ENCODE measurements around the gene IRF6.

The IRF6 gene

DNA sequence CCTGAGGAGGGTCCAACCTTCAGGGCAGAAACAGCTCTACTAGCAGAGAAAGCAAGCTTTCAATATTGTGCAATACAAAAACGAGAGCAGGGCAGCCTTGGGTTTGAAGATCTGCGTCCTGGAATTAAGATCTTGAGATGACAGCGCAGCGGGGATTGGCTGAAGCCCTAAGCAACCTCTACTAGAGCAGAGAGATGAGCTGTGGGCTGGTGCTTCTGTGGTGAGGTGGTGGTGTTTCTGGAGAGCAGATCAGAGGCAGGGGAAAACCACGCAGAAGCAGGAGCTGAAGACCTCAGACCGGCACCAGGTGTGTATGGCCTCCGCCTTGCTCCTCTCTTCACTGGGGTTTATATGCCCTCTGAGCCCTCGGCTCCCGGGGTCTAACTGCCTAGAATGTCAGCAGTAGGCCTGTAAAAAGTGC lies 37.6 kb downstream of the IRF6 start:
- H3K4me3 Mint-ChIP-seq, result no peak overlapping the region
- no peak overlapping the region for H3K27ac Mint-ChIP-seq
- peaks cover 50% of the 10 kb centered on the region for H3K36me3 Mint-ChIP-seq (ENCODE audit: low read depth)
- DNase-seq (peak; percentile 81), ATAC-seq (peak; percentile 84)
- no peaks in the 10 kb centered on the region for H3K9me3 Mint-ChIP-seq
- H3K27me3 Mint-ChIP-seq, result no peaks in the 10 kb centered on the region
- H3K4me1 Mint-ChIP-seq, result peaks cover 51% of the 10 kb centered on the region

DNA sequence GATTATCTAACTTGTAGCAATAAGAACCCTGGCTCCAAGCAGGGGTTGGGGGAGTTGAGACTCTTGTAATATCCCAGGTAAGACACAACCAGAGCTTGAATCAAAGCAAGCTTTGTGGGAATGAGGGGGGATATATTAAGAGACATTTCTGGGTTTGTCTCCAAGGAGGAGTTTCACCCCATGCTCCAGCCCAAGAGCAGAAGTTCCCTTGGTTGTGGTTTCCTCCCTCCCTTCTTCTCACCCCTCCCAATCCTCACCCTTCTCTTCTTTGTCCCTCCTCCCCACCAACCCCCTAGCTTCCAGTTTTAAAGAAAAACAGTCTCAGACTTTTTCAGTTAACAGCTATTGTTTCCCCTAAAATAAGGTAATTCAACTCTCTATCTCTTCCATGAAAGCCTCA lies 38.2 kb downstream of the IRF6 start:
- Mint-ChIP-seq H3K36me3 (ENCODE audit: low read depth) (peaks cover 56% of the 10 kb centered on the region), H3K9me3 (no peaks in the 10 kb centered on the region), H3K27me3 (no peaks in the 10 kb centered on the region), H3K27ac (no peak overlapping the region), H3K4me1 (peaks cover 57% of the 10 kb centered on the region), H3K4me3 (no peak overlapping the region)
- ATAC-seq, result no peak
- DNase-seq, result no peak

DNA sequence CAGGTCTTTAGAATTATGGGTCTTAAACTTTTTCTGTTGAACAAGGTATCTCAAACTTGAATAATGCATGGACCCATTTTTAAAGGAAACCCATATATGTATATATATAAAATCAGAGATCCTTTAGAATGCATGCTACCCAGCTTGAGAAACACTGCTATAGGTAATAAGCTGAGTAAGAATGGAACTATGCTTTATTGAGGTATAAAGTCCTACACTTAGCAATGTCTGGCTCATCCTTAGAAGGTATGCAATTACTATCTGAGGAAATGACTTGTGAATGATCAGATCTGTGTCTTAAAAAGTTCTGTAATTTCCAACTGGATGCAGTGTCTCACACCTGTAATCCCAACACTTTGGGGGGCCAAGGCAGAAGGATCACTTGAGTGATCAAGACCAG lies 38.8 kb downstream of the IRF6 start:
- Mint-ChIP-seq H3K4me3 (peak overlapping the region; percentile 52), H3K9me3 (no peaks in the 10 kb centered on the region), H3K27ac (no peak overlapping the region), H3K36me3 (ENCODE audit: low read depth) (peaks cover 62% of the 10 kb centered on the region), H3K27me3 (no peaks in the 10 kb centered on the region), H3K4me1 (peaks cover 63% of the 10 kb centered on the region)
- no peak for ATAC-seq
- no peak for DNase-seq

DNA sequence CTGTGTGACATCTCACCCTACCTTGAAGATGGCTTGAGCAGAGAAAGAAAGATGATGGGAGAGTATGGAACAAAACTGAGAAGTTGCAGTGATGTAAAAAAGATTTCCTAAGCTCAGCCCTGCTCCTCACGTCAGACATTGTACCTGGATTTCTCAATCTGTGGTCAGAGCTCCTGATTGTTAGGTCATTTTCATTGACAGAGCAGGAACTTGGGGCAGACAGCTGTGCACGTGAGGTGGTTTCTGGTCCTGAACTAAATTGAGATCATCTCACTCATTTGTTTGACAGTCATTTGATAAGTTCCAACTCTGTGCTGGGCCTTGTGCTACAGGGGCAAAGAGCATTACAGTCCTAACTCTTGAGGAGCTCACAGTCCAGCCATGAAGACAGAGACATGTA lies 39.9 kb downstream of the IRF6 start:
- no peaks in the 10 kb centered on the region for H3K9me3 Mint-ChIP-seq
- no peak for DNase-seq
- H3K4me1 Mint-ChIP-seq, result peaks cover 72% of the 10 kb centered on the region
- H3K4me3 Mint-ChIP-seq, result peak overlapping the region; percentile 52
- peak overlapping the region; percentile 79 for H3K27ac Mint-ChIP-seq
- H3K27me3 Mint-ChIP-seq, result no peaks in the 10 kb centered on the region
- no peak for ATAC-seq
- peaks cover 73% of the 10 kb centered on the region for H3K36me3 Mint-ChIP-seq (ENCODE audit: low read depth)

DNA sequence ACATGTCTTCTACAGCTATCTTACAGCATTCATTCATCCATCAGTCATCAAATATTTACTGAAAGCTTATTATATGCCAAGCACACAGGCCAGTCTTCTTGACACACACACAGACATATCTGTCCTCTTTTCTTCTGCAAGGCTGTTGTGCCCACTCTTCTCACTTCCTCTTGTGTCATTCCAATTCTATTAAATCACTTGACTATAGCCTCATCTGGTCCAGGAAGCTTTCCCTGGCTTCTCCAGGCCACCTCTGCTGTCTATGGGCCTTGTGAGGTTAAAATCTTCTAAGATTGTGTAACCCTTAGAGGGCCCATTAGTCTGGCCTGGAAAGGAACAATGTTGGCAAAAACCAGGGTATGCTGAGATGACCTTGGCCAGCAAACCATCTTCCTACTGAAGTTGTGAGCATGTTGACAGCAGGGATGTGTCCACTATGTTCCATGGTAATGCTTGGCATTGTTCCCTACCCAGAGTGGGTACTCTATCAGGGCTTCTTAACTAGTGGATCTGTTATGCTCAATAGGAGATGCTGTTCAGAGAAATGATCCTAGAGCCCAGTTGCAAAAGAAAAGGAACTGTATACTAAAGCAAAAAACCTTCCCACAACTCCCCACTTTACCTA lies 44.8 kb downstream of the IRF6 start:
- H3K27me3 Mint-ChIP-seq, result no peaks in the 10 kb centered on the region
- DNase-seq (no peak), ATAC-seq (no peak)
- H3K4me3 Mint-ChIP-seq, result peak overlapping the region; percentile 4
- peaks cover 93% of the 10 kb centered on the region for H3K36me3 Mint-ChIP-seq (ENCODE audit: low read depth)
- no peaks in the 10 kb centered on the region for H3K9me3 Mint-ChIP-seq
- H3K4me1 Mint-ChIP-seq, result peaks cover 74% of the 10 kb centered on the region
- H3K27ac Mint-ChIP-seq, result peak overlapping the region; percentile 62

DNA sequence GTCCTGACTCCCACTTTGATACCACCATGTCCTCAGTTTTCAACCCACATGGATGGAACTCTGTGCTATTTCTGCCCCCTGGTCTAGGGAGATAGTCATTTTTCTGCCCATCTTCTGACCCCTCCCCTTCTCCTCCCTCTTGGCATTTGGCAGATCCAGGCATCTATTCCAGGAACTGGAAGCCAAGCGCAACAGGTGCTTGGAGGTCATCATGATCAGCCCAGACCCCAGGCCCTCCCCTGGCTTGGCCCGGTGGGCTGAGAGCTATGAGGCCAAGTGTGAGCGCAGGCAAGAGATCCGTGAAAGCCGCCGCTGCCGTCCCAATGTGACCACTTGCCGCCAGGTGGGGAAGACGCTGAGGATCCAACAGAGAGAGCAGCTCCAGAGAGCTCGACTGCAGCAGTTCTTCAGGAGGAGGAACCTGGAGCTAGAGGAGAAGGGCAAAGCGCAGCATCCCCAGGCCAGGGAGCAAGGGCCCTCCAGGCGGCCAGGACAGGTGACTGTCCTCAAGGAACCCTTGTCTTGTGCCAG lies 46.0 kb downstream of the IRF6 start:
- H3K4me3 Mint-ChIP-seq, result peak overlapping the region; percentile 54

DNA sequence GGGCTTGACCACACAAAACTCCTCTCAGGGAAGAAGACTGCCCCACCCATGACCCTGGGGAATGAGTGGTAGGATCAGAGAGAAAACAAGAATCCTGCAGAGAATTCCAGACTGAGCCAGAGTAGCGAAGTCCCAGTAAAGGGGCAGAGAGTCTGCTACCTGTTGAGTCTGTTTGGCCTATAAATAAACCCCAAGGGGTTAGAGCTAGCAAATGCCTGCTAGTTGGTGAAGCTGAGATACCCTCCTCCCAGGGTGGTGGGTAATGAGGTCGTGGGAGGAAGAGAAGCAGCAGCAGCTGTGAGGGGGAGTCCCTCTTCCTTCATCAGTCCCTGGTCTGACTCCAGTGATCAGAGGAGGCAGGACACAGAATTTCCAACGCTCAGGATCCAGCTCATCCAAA lies 47.5 kb downstream of the IRF6 start:
- Mint-ChIP-seq H3K27me3 (no peaks in the 10 kb centered on the region), H3K4me1 (peaks cover 78% of the 10 kb centered on the region), H3K4me3 (peak overlapping the region; percentile 96), H3K36me3 (ENCODE audit: low read depth) (peaks cover 74% of the 10 kb centered on the region), H3K9me3 (no peaks in the 10 kb centered on the region), H3K27ac (peak overlapping the region; percentile 96)
- no peak for ATAC-seq
- DNase-seq, result no peak

More for the DNA sequence above, 46.0 kb downstream of the IRF6 start:
- no peak for ATAC-seq
- peak overlapping the region; percentile 96 for H3K27ac Mint-ChIP-seq
- H3K36me3 Mint-ChIP-seq (ENCODE audit: low read depth), result peaks cover 86% of the 10 kb centered on the region
- H3K27me3 Mint-ChIP-seq, result no peaks in the 10 kb centered on the region
- no peaks in the 10 kb centered on the region for H3K9me3 Mint-ChIP-seq
- DNase-seq, result no peak
- peaks cover 74% of the 10 kb centered on the region for H3K4me1 Mint-ChIP-seq

DNA sequence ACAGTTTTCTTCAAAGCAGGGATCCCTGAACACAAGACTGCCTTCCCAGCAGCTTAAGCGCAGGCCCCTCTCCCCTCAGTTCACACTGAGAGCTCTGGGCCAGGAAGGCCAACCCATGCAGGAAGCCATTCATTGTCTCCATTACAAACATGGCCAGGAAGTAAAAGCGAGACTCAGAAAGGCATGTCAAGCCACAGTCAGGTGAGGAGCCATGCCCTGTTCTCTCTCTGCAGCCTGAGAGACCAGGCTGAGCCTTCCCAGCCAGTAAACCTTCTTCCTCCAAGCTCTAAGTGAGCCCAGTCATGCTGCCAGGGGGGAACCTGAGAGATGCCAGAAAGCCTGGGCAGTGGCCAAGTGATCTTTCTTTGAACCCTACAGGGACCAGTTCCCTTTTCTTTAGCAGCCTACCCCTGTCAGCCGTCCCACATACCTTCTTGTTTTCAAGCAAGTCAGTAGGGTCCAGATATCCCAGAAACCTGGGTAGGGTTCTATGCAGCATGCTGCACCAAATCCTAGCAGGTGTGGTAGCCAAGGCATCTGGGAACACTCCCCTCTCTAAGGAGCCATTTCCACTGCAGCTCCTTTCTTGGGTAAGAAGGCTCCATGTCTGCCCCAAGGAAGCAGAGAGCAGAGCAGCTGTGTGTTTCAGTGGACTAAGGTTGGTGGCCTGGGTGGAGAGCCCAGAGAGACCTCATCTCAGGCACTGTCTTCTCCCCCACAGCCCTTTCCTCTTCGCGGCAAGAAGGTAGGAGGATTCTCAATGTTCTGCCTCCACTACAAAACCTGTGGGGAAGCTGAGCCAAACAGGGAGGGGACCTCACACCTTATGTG lies 49.1 kb downstream of the IRF6 start:
- peak overlapping the region; percentile 96 for H3K4me3 Mint-ChIP-seq
- no peaks in the 10 kb centered on the region for H3K9me3 Mint-ChIP-seq
- peaks cover 78% of the 10 kb centered on the region for H3K4me1 Mint-ChIP-seq
- DNase-seq (peak; percentile 44), ATAC-seq (peak; percentile 33)
- H3K27me3 Mint-ChIP-seq, result no peaks in the 10 kb centered on the region
- H3K27ac Mint-ChIP-seq, result peak overlapping the region; percentile 96
- H3K36me3 Mint-ChIP-seq (ENCODE audit: low read depth), result peaks cover 58% of the 10 kb centered on the region

DNA sequence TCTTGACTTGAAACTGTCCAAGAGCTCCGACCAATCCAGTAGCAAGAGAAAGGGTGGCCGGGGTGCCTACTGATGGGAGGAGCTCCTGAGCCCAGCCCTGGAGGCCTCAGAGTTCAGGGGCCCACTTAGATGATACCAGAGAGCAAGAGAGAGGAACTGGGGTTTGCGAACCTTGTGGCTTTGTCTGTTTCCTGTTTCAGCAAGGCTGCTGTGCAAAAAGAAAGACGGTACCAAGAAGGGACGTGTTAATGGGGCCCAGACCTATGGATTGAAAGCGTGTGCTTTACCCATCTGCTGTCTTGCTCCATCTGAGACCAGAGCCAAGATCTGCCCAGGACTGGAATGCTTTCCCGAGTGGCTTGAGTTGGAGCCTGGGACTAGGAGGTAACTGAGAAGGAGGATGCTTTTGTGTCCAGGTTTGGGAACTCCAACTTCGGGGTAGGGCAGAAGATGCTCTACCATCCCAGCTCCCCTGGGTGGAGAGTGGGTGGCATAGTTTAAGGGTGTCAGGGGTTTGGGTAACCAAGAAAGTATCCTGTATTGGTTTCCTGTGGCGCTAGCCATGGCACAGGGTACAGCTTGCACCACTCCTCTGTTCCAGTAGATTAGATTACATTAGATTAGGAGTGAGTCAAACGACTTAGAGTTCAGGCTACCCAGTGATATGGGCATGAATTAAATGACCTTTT lies 49.9 kb downstream of the IRF6 start, which contains the start of gene TRAF3IP3:
Gene TRAF3IP3, plus strand, starts transcription at position 128 of the 689 bp plus-strand sequence. CDS start 3,987 bp downstream, outside the sequence.
- H3K27me3 Mint-ChIP-seq, result no peaks in the 10 kb centered on the region
- no peaks in the 10 kb centered on the region for H3K9me3 Mint-ChIP-seq
- ATAC-seq (peak; percentile 84), DNase-seq (peak; percentile 81)
- H3K4me3 Mint-ChIP-seq, result peak within 1 kb of the TSS; percentile 96
- H3K27ac Mint-ChIP-seq, result peak within 1 kb of the TSS; percentile 96
- peaks cover 51% of the 10 kb centered on the region for H3K36me3 Mint-ChIP-seq (ENCODE audit: low read depth)
- H3K4me1 Mint-ChIP-seq, result peaks cover 79% of the 10 kb centered on the region

DNA sequence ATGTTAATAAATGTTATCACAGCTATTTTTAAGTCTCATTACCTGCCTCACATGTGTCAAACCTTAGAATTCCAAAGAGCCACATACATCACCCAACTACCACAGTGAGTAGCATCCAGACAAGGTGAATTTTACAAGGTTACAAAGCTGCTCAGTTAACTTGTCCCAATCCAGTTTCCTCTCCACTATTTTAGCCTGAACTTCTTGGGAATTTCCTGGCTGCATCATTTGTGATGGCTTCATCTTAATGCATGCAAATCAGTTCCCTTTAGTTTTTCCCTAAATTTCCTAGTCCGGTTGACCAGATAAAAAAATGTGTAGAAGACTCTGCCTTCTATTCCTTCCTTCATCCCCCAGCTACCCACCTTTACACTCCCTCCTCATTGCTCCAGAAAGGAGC lies 50.7 kb downstream of the IRF6 start:
- Mint-ChIP-seq H3K27ac (peak overlapping the region; percentile 96), H3K4me1 (peaks cover 80% of the 10 kb centered on the region), H3K4me3 (peak overlapping the region; percentile 96), H3K9me3 (no peaks in the 10 kb centered on the region), H3K27me3 (no peaks in the 10 kb centered on the region), H3K36me3 (ENCODE audit: low read depth) (peaks cover 44% of the 10 kb centered on the region)
- ATAC-seq (no peak), DNase-seq (no peak)

DNA sequence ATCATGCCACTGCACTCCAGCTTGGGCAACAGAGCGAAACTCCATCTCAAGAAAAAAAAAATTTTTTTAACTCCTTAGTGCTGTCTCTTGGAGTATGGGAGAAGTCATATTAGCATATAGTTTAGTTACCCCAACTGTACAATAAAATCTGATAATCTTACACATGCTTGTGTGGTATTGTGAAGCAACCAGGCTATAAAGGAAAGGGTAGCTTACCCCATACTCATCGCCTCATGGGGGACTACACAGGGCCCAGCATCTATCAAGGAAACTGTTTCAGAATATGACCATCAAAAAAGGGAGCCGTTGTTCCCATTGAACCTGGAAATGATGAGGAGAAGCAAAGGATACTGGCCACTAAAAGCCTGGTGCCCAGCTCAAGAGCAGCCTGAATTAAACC lies 53.1 kb downstream of the IRF6 start:
- H3K4me3 Mint-ChIP-seq, result peak overlapping the region; percentile 51
- ATAC-seq (no peak), DNase-seq (no peak)

DNA sequence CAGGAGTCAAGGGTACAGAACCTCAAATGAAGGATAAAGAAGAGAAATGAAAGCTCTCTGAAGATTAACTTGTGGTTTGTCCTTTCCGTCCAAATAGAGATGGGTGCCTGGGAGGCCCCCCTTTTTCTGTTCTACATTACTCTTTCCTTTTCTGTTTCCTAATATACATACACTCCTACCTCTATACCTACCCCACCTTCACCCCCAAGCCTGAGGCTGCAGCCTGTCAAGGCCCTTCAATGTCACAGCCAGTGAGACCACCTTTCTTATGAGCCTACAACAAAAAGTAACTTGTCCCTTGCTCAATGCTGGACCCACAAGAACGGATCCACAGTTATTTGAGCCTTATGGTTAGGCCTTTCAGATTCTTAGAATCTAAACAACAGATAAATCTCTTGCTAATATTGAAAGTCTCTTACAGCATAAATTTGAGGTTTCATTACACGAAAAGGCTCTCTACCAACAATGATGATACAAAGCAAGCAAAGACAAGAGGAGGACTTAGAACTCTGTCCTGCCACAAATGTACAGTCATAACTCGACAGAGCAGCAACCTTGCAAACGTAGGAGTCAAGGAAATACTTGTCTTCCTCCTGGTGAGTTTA lies 54.2 kb downstream of the IRF6 start:
- ATAC-seq (peak; percentile 47), DNase-seq (peak; percentile 38)
- Mint-ChIP-seq H3K36me3 (ENCODE audit: low read depth) (peaks cover 9% of the 10 kb centered on the region), H3K27ac (peak overlapping the region; percentile 96), H3K4me3 (peak overlapping the region; percentile 51), H3K4me1 (peaks cover 86% of the 10 kb centered on the region), H3K9me3 (no peaks in the 10 kb centered on the region), H3K27me3 (no peaks in the 10 kb centered on the region)

More for the DNA sequence above, 53.1 kb downstream of the IRF6 start:
- Mint-ChIP-seq H3K27me3 (no peaks in the 10 kb centered on the region), H3K4me1 (peaks cover 75% of the 10 kb centered on the region), H3K9me3 (no peaks in the 10 kb centered on the region), H3K36me3 (ENCODE audit: low read depth) (peaks cover 20% of the 10 kb centered on the region), H3K27ac (peak overlapping the region; percentile 96)

DNA sequence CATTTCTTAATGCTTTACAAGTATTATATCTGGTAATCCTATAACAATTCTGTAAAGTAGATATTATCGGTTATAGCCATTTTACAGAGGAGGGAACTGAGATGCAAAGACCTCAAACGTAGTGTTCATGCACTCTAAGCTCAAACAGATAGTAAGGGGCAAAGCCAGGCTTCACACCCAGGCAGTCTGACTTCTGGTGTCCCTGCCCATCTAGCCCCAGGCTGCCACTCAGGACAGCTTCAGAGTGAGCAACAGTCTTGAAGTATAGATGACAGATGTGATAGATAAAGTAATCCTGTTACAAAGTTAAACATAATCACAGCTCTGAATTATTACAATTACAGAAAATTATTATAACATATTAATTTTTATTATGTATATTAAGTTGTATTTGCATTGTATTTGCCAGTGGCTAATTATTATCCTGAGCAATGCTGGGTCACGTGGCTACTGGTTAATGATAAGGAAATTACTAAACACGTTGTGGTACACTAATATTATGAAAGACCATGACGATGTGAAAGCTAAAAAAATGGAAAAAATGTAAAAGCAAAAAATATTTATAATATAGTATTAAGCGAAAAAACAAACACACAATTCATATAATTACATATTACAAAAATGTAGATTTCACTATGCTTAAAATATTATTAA lies 56.1 kb downstream of the IRF6 start:
- no peak for ATAC-seq
- no peaks in the 10 kb centered on the region for H3K9me3 Mint-ChIP-seq
- H3K4me3 Mint-ChIP-seq, result peak overlapping the region; percentile 48
- no peak for DNase-seq
- H3K4me1 Mint-ChIP-seq, result peaks cover 82% of the 10 kb centered on the region
- peak overlapping the region; percentile 94 for H3K27ac Mint-ChIP-seq
- no peaks in the 10 kb centered on the region for H3K36me3 Mint-ChIP-seq (ENCODE audit: low read depth)
- no peaks in the 10 kb centered on the region for H3K27me3 Mint-ChIP-seq

DNA sequence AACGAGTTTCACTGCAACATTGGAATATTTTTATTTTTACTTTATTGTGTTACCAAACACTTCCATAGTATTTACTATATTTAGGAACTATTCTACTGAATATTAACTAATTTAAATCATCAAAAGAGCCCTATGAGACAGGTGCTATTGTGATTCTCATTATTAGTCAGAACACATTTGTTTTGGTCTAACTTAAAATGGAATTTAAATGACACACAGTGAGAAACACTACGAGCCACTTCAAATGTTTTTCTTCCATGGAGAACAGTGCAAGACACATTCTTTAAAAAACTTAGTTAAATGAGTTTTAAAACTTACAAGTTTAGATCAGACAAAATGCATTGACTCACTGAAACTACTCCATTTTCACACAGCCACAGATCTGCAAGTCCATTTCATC lies 56.7 kb downstream of the IRF6 start:
- H3K27ac Mint-ChIP-seq, result peak overlapping the region; percentile 94
- ATAC-seq, result no peak
- no peaks in the 10 kb centered on the region for H3K9me3 Mint-ChIP-seq
- no peak for DNase-seq
- H3K4me1 Mint-ChIP-seq, result peaks cover 78% of the 10 kb centered on the region
- H3K4me3 Mint-ChIP-seq, result peak overlapping the region; percentile 48
- no peaks in the 10 kb centered on the region for H3K27me3 Mint-ChIP-seq
- H3K36me3 Mint-ChIP-seq (ENCODE audit: low read depth), result no peaks in the 10 kb centered on the region

All from activated naive CD8-positive, alpha-beta T cell treated with anti-CD3 and anti-CD28 coated beads, Interleukin-2, amount 50 U/mL, for 24 hours (primary cell).